K562 (cell line): ENCODE measurements around the gene TMEM184A. TPM values are rescaled to one million over a fixed set of nuclear protein-coding genes. Genes with fewer than 3 reads are reported as not detected.

ENCODE experiments used
- BCLAF1 ChIP-seq, 2 experiments: fragments of 450-650 bp in 1 of 2; IDR thresholded peaks; 2 replicates each; pipeline ENCODE4 v1.6.1; 2011 to 2017; ENCODE audit warnings: low read depth in 2 of 2, antibody characterized with exemption in 1 of 2, borderline replicate concordance in 1 of 2, low read length in 1 of 2, mild to moderate bottlenecking in 1 of 2, mixed read lengths in 1 of 2; ENCODE audit not compliant: control insufficient read depth in 1 of 2
- EGR1 ChIP-seq: fragments of 450-650 bp; conservative IDR thresholded peaks from 2 replicates; pipeline ENCODE4 v1.6.1; 2017; ENCODE audit warnings: mild to moderate bottlenecking
- ETV5 ChIP-seq: sonication (generic); formaldehyde crosslinking; IDR thresholded peaks from 2 replicates; pipeline ENCODE4 v1.4.0; 2020; ENCODE audit warnings: low read depth, mild to moderate bottlenecking, missing genetic modification reagents
- GTF2F1 ChIP-seq: IDR thresholded peaks from 2 replicates; pipeline ENCODE4 v1.6.1; 2011; ENCODE audit warnings: low read depth, low read length, improper control_type of control experiment
- JUNB ChIP-seq: fragments of 450-650 bp; formaldehyde crosslinking; conservative IDR thresholded peaks from 2 replicates; pipeline ENCODE4 v1.4.0; 2020; ENCODE audit warnings: mild to moderate bottlenecking
- JUND ChIP-seq, 2 experiments: IDR thresholded peaks; 2 replicates in 1 of 2; 3 replicates in 1 of 2; pipeline ENCODE4 v1.6.1; 2011; ENCODE audit warnings: borderline replicate concordance in 2 of 2, low read depth in 2 of 2, low read length in 2 of 2, improper control_type of control experiment in 1 of 2, missing biosample characterization in 1 of 2, missing genetic modification characterization in 1 of 2, missing genetic modification reagents in 1 of 2
- MTA1 ChIP-seq: fragments of 450-650 bp; IDR thresholded peaks from 2 replicates; pipeline ENCODE4 v1.6.1; 2017; ENCODE audit warnings: borderline replicate concordance
- NRF1 ChIP-seq, 2 experiments: fragments of 450-650 bp; IDR thresholded peaks in 1 of 2; conservative IDR thresholded peaks in 1 of 2; 2 replicates each; pipeline ENCODE4 v1.6.1; 2014; ENCODE audit warnings: mild to moderate bottlenecking in 2 of 2
- PHTF2 ChIP-seq: fragments of 250-450 bp; sonication (Bioruptor Pico); IDR thresholded peaks from 2 replicates; pipeline ENCODE4 v1.5.0; 2021; ENCODE audit warnings: mild to moderate bottlenecking
- POLR2AphosphoS2 ChIP-seq: IDR thresholded peaks from 2 replicates; pipeline ENCODE4 v1.6.1; 2012; ENCODE audit warnings: low read length, improper control_type of control experiment
- RBM25 ChIP-seq: fragments of 200-400 bp; formaldehyde crosslinking; IDR thresholded peaks from 2 replicates; pipeline ENCODE4 v1.6.1; 2018; ENCODE audit warnings: low read length, low read depth, moderate library complexity; ENCODE audit not compliant: severe bottlenecking
- SAFB ChIP-seq: fragments of 200-400 bp; formaldehyde crosslinking; IDR thresholded peaks from 2 replicates; pipeline ENCODE4 v1.6.1; 2017; ENCODE audit warnings: low read depth, low read length, borderline replicate concordance
- SIN3B ChIP-seq: fragments of 450-650 bp; IDR thresholded peaks from 2 replicates; pipeline ENCODE4 v1.6.1; 2017; ENCODE audit warnings: low read depth, mild to moderate bottlenecking, moderate library complexity
- SRSF7 ChIP-seq: fragments of 200-400 bp; formaldehyde crosslinking; optimal IDR thresholded peaks from 2 replicates; pipeline ENCODE3; 2017; ENCODE audit warnings: mild to moderate bottlenecking, low read depth, low read length
- STAT5B ChIP-seq: fragments of 250-450 bp; sonication (Bioruptor Pico); IDR thresholded peaks from 2 replicates; pipeline ENCODE4 v1.8.0; 2021; ENCODE audit warnings: mild to moderate bottlenecking, inconsistent platforms
- TFAM ChIP-seq: fragments of 250-450 bp; sonication (Bioruptor Pico); conservative IDR thresholded peaks from 2 replicates; pipeline ENCODE4 v1.5.0; 2021; ENCODE audit warnings: mild to moderate bottlenecking, moderate library complexity
- ZBTB7A ChIP-seq: IDR thresholded peaks from 2 replicates; pipeline ENCODE4 v1.6.1; 2011; ENCODE audit warnings: low read depth, mild to moderate bottlenecking, low read length, moderate library complexity, borderline replicate concordance; ENCODE audit not compliant: control insufficient read depth
- ZFX ChIP-seq: sonication (generic); formaldehyde crosslinking; IDR thresholded peaks from 2 replicates; pipeline ENCODE4 v1.8.0; 2022; ENCODE audit warnings: mild to moderate bottlenecking, missing genetic modification reagents, moderate library complexity
- ZKSCAN8 ChIP-seq: fragments of 200-800 bp; sonication (Bioruptor generic); IDR thresholded peaks from 2 replicates; pipeline ENCODE4 v1.6.1; 2016; ENCODE audit warnings: missing genetic modification characterization, missing compliant biosample characterization
- ZNF41 ChIP-seq: fragments of 250-450 bp; sonication (Bioruptor Pico); conservative IDR thresholded peaks from 2 replicates; pipeline ENCODE4 v1.4.0; 2020; ENCODE audit warnings: mild to moderate bottlenecking
- ZNF780A ChIP-seq: fragments of 250-450 bp; sonication (Bioruptor Pico); IDR thresholded peaks from 2 replicates; pipeline ENCODE4 v1.5.0; 2021; ENCODE audit warnings: mild to moderate bottlenecking
- ZSCAN29 ChIP-seq: fragments of 450-650 bp; IDR thresholded peaks from 2 replicates; pipeline ENCODE4 v1.6.1; 2017
- polyA plus RNA-seq, 8 experiments: library from polyadenylated mRNA; depleted of rRNA in 4 of 8; stranded (reverse) in 5 of 8; unstranded in 3 of 8; fragments of >200 nt; fragmentation: Nextera tagmentation in 2 of 8; fragmentation: Illumina TruSeq in 1 of 8; extraction: Ambion mirVana in 2 of 8; extraction: Trizol in 1 of 8; gene quantifications; 2 replicates each; pipeline versions ENCODE4 v1.2.1 to v1.2.3, GENCODE V29; 2011 to 2014; ENCODE audit warnings: inconsistent platforms in 1 of 8, missing spikeins in 1 of 8
- total RNA-seq, 7 experiments: library from RNA; depleted of rRNA in 6 of 7; stranded (reverse); fragments of >200 nt in 6 of 7; fragmentation: Illumina TruSeq in 2 of 7; extraction: Trizol in 2 of 7; gene quantifications; 2 replicates each; pipeline versions ENCODE4 v1.2.1 to v1.2.3, GENCODE V29; 2011 to 2021; ENCODE audit warnings: low replicate concordance in 1 of 7
- TF ChIP-seq, protein P1 (sequence below): sonication (generic); formaldehyde crosslinking; IDR thresholded peaks from 2 replicates; pipeline ENCODE4 v1.8.1; 2023; ENCODE audit warnings: mild to moderate bottlenecking, missing genetic modification reagents

The TMEM184A gene
- total and polyA plus RNA-seq, 9 of the 15 experiments (the other 6 are each of a cell fraction or from before 2014, with no cell fraction given), result 0.10 to 0.18 (median 0.11) TPM; not detected in 6

GRCh38 chr7:1536743-1537534 is 19.1 kb downstream of the TMEM184A start (continued):
- TF ChIP-seq, protein P1, sequence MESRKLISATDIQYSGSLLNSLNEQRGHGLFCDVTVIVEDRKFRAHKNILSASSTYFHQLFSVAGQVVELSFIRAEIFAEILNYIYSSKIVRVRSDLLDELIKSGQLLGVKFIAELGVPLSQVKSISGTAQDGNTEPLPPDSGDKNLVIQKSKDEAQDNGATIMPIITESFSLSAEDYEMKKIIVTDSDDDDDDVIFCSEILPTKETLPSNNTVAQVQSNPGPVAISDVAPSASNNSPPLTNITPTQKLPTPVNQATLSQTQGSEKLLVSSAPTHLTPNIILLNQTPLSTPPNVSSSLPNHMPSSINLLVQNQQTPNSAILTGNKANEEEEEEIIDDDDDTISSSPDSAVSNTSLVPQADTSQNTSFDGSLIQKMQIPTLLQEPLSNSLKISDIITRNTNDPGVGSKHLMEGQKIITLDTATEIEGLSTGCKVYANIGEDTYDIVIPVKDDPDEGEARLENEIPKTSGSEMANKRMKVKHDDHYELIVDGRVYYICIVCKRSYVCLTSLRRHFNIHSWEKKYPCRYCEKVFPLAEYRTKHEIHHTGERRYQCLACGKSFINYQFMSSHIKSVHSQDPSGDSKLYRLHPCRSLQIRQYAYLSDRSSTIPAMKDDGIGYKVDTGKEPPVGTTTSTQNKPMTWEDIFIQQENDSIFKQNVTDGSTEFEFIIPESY, result peak; percentile 62; the same call in 1 of the 2 replicates
- TF ChIP-seq ZSCAN29, result no peak
- no peak for TF ChIP-seq POLR2AphosphoS2
- 0 out of 2 replicates have a peak, but pooled peaks have one; percentile 44 for TF ChIP-seq JUNB
- 0 out of 2 replicates have a peak, but pooled peaks have one; percentile 25 for TF ChIP-seq ETV5
- TF ChIP-seq NRF1 (conservative IDR thresholded peaks at IDR 0.05 in 1 of 2, IDR thresholded peaks at IDR 0.05 in 1 of 2), result peak; percentile 35 to 57; a peak in 2 of 4 replicates
- no peak for TF ChIP-seq BCLAF1 (IDR thresholded peaks at IDR 0.05; ENCODE audit: borderline replicate concordance in 1 of 2, control insufficient read depth in 1 of 2, low read depth in 2 of 2, low read length in 1 of 2)
- TF ChIP-seq GTF2F1, result no peak
- TF ChIP-seq JUND (IDR thresholded peaks at IDR 0.05; ENCODE audit: borderline replicate concordance, low read depth, low read length), result peak; percentile 97
- TF ChIP-seq JUND (tag; IDR thresholded peaks at IDR 0.05; ENCODE audit: borderline replicate concordance, low read depth, low read length), result peak; percentile 94; the same call in 2 of the 3 replicates
- peak; percentile 51; the same call in 1 of the 2 replicates for TF ChIP-seq ZBTB7A
- no peak for TF ChIP-seq ZNF41 (CRISPR knock-in tag)
- TF ChIP-seq RBM25, result no peak
- TF ChIP-seq MTA1, result no peak
- TF ChIP-seq SIN3B, result no peak
- no peak for TF ChIP-seq PHTF2
- TF ChIP-seq SAFB, result 0 out of 2 replicates have a peak, but pooled peaks have one; percentile 44
- peak; percentile 44; the same call in 1 of the 2 replicates for TF ChIP-seq ZFX (CRISPR knock-in tag)
- peak; percentile 38 for TF ChIP-seq EGR1
- TF ChIP-seq ZKSCAN8 (CRISPR knock-in tag), result no peak
- no peak for TF ChIP-seq STAT5B (CRISPR knock-in tag)
- no peak for TF ChIP-seq ZNF780A (CRISPR knock-in tag)
- TF ChIP-seq TFAM (CRISPR knock-in tag), result no peak
- no peak for TF ChIP-seq SRSF7
